Esophagus squamous epithelium (tissue), 4 donors: ENCODE data around the gene PPP1R37.

Experiments used
- POLR2A ChIP-seq, 4 donors: fragments of 450-650 bp; IDR thresholded peaks; one replicate each; pipeline ENCODE4 v1.6.1; 2017; ENCODE audit warnings: antibody characterized with exemption in 4 of 4, mild to moderate bottlenecking in 4 of 4, moderate library complexity in 3 of 4
- TF ChIP-seq, protein P1 (sequence below), 6 experiments: fragments of 450-650 bp in 4 of 6; fragments of 200-600 bp in 2 of 6; sonication (generic) in 2 of 6; IDR thresholded peaks; one replicate each; pipeline ENCODE4 v1.5.1; 2016 to 2019; ENCODE audit warnings: antibody characterized with exemption in 6 of 6, mild to moderate bottlenecking in 4 of 6, moderate library complexity in 4 of 6

DNA sequence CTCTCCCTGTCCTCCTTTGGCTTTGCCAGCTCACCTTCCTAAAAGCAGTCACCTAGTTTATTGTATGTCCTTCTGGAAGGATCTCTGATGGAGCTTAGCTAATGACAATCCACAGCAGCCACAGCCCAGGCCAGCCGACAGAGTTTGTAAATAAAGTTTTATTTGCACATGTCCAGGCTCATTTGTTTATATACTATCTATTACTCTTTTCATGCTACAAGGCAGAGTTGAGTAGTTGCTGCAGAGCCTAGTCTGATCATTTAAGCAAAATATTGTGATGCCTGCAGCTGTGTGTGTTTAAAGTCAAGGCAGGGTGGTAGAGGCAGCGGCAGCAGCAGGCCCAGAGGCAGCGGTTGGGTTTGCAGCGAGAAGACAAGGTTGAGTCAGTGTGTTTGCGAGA lies 35.2 kb downstream of the PPP1R37 start:
- no peak for TF ChIP-seq POLR2A (IDR thresholded peaks at IDR 0.05)
- TF ChIP-seq, protein P1, sequence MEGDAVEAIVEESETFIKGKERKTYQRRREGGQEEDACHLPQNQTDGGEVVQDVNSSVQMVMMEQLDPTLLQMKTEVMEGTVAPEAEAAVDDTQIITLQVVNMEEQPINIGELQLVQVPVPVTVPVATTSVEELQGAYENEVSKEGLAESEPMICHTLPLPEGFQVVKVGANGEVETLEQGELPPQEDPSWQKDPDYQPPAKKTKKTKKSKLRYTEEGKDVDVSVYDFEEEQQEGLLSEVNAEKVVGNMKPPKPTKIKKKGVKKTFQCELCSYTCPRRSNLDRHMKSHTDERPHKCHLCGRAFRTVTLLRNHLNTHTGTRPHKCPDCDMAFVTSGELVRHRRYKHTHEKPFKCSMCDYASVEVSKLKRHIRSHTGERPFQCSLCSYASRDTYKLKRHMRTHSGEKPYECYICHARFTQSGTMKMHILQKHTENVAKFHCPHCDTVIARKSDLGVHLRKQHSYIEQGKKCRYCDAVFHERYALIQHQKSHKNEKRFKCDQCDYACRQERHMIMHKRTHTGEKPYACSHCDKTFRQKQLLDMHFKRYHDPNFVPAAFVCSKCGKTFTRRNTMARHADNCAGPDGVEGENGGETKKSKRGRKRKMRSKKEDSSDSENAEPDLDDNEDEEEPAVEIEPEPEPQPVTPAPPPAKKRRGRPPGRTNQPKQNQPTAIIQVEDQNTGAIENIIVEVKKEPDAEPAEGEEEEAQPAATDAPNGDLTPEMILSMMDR (IDR thresholded peaks at IDR 0.05), result no peak
